Measurements from ENCODE around the gene FAT4.

Gene FAT4

DNA sequence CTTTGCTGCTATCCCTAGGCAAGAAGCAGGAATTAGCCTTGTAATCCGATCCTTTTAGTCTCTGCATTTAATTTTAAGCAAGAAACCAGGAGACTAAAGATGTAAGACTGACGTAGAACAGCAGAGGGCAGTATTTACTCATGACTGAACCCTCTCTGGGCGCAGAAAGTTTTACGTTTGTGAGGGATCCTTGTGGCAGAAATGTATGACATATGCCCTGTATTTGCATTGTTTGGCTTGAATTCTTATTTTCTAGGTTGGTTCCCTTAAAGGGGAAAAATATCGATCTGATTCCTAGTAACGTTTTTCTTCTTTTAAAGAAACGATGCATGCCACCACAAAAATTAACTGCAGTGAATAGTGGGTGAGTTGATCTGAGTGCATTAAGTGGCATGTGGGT, 1.3 kb upstream of the FAT4 start:
- peak; percentile 89 for DNase-seq (ENCODE audit: low spot score)
- Histone ChIP-seq H3K9ac (ENCODE audit: low read depth, low read length, poor library complexity) (no peak overlapping the region), H3K18ac (ENCODE audit: low read length) (no peak overlapping the region), H2BK12ac (ENCODE audit: low read length) (no peak overlapping the region), H2AK5ac (ENCODE audit: low read depth, low read length) (no peak overlapping the region), H3K9me3 (replicated peaks in 1 of 2; ENCODE audit: control insufficient read depth in 2 of 2, insufficient read depth in 1 of 2, low read depth in 1 of 2, low read length in 2 of 2) (peaks cover 0 to 18% of the 10 kb centered on the region in 2 donors), H3K23ac (ENCODE audit: low read depth, low read length, poor library complexity) (no peak overlapping the region), H4K8ac (ENCODE audit: low read depth, low read length) (no peak overlapping the region), H3K4me1 (ENCODE audit: control insufficient read depth in 2 of 2, insufficient read depth in 1 of 2, low read depth in 1 of 2, low read length in 2 of 2) (peaks cover 2 to 6% of the 10 kb centered on the region in 2 donors), H3K36me3 (replicated peaks in 1 of 2; ENCODE audit: control insufficient read depth in 2 of 2, insufficient read depth in 2 of 2, low read length in 2 of 2) (peaks cover 0 to 17% of the 10 kb centered on the region in 2 donors), H3K14ac (ENCODE audit: low read length) (no peak overlapping the region), H2BK15ac (ENCODE audit: low read length) (no peak overlapping the region), H3K27ac (replicated peaks; ENCODE audit: low read length) (no peak overlapping the region), H3K79me1 (ENCODE audit: low read depth, low read length) (peaks cover 3% of the 10 kb centered on the region), H3K27me3 (ENCODE audit: control insufficient read depth in 3 of 3, insufficient read depth in 3 of 3, low read depth in 1 of 3, low read length in 3 of 3) (peaks cover 0 to 12% (median 0%) of the 10 kb centered on the region in 3 experiments), H3K4ac (ENCODE audit: low read length) (no peak overlapping the region), H3K4me3 (ENCODE audit: low read length in 2 of 2) (peak overlapping the region in 1 of 2 donors; percentile 83), H4K91ac (ENCODE audit: low read depth, low read length, poor library complexity) (no peak overlapping the region), H2BK5ac (ENCODE audit: low read length) (no peak overlapping the region), H2BK120ac (ENCODE audit: low read depth, low read length) (no peak overlapping the region), H3K4me2 (ENCODE audit: insufficient read depth, low read length, poor library complexity, severe bottlenecking) (no peak overlapping the region), H2AFZ (ENCODE audit: low read length) (peak overlapping the region; percentile 98)
- no CpG with 5 or more reads among the region's 7 CpGs for WGBS, 2 donors (ENCODE audit: extremely low coverage in 2 of 2, insufficient read length in 2 of 2, insufficient replicate concordance in 1 of 2)

DNA sequence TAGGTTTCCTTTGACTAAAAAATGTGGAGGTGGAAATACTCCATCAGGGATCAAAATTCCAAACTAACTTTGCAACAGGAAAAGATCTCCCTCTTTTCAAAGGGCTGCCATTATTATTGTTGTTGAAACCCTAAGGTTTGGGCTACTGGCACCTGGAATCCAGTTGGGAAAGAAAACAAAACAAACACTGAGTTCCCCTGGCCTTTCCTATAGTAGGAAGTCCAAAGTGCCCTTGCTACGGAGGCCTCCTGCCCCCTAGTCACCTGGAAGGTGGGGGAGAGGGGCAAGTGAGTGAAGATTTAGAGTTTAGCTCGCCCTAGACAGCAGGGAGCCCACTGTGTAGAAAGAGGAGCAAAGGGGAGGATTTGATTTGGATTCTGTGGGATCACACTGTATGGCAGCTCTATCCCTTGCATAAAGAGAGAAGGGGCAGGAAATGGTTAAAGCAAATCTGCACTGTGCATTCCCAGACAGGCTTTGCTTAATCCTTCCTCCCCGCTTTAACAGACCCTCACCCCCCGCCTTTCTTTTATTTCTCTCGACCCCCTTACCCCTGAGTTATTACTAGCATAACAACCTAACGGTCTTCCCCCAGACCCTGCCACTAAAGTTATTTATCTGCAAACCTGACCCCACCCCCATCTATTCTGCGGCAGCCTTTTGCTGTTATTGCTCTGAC, 627 bp upstream of the FAT4 start:
- Histone ChIP-seq H3K14ac (ENCODE audit: low read length) (no peak overlapping the region), H2BK5ac (ENCODE audit: low read length) (no peak overlapping the region), H3K18ac (ENCODE audit: low read length) (peak overlapping the region; percentile 70)

DNA sequence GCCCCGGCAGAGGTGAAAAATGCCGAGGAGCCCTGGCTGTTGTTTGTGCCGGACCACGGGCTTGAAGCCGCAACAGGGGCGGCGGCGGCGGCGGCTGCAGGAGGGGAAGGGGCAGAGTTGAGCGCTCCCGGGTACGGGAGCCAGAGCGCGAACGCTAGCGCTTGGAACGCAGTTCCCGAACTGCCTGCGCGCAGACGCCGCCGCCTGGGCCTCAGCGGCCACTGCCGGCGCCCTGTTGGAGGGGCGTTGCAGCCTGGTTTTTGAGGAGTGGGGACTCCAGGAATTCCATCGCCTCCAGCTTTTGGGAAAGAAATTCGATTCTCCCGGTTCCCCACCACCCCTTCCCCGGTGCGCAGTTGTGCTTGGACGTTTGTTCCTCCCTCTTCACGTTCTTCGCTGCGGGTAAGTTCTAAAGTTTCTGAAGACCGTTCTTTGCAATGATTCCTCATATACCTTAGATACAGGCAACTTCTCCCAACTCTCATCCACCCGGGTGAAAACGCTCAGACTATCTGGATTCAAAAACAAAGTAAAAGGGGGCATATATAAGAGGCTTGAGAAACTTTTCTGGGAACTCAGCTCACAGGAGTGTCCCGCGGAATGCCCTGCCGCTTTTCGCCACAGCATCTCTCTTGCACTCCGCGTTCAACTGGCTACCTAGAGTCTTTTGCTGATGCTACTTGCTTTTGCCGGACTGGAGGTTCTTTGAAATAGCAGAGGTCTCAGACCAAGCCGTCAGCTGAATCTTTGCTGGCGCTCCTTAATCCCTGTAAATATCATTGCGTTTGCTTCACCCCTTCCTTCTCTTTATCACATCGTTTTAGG, 1.0 kb downstream of the FAT4 start:
- H3K27me3 ChIP-seq (ENCODE audit: control insufficient read depth in 3 of 3, insufficient read depth in 3 of 3, low read depth in 1 of 3, low read length in 3 of 3), result peaks cover 0 to 12% (median 0%) of the 10 kb centered on the region in 3 experiments
- no peak overlapping the region for H4K8ac ChIP-seq (ENCODE audit: low read depth, low read length)
- H2BK120ac ChIP-seq (ENCODE audit: low read depth, low read length), result no peak overlapping the region
- peak overlapping the region; percentile 28 for H4K91ac ChIP-seq (ENCODE audit: low read depth, low read length, poor library complexity)
- peak overlapping the region; percentile 90 for H3K9ac ChIP-seq (ENCODE audit: low read depth, low read length, poor library complexity)
- H2BK5ac ChIP-seq (ENCODE audit: low read length), result peak overlapping the region; percentile 95
- H3K14ac ChIP-seq (ENCODE audit: low read length), result peak overlapping the region; percentile 87
- H3K23ac ChIP-seq (ENCODE audit: low read depth, low read length, poor library complexity), result no peak overlapping the region
- H2BK15ac ChIP-seq (ENCODE audit: low read length), result peak overlapping the region; percentile 24
- peaks cover 3% of the 10 kb centered on the region for H3K79me1 ChIP-seq (ENCODE audit: low read depth, low read length)
- peak overlapping the region; percentile 97 for H3K18ac ChIP-seq (ENCODE audit: low read length)
- peaks cover 2 to 6% of the 10 kb centered on the region in 2 donors for H3K4me1 ChIP-seq (ENCODE audit: control insufficient read depth in 2 of 2, insufficient read depth in 1 of 2, low read depth in 1 of 2, low read length in 2 of 2)
- peak overlapping the region; percentile 83 to 87 for H3K4me3 ChIP-seq (ENCODE audit: low read length in 2 of 2)
- DNase-seq (ENCODE audit: low spot score), result peak; percentile 66
- no peak overlapping the region for H2AK5ac ChIP-seq (ENCODE audit: low read depth, low read length)
- H2BK12ac ChIP-seq (ENCODE audit: low read length), result no peak overlapping the region
- no CpG with 5 or more reads among the region's 51 CpGs for WGBS, 2 donors (ENCODE audit: extremely low coverage in 2 of 2, insufficient read length in 2 of 2, insufficient replicate concordance in 1 of 2)
- H3K27ac ChIP-seq (replicated peaks; ENCODE audit: low read length), result peak overlapping the region; percentile 88
- no peak overlapping the region for H3K4ac ChIP-seq (ENCODE audit: low read length)
- peaks cover 0 to 38% of the 10 kb centered on the region in 2 donors for H3K36me3 ChIP-seq (replicated peaks in 1 of 2; ENCODE audit: control insufficient read depth in 2 of 2, insufficient read depth in 2 of 2, low read length in 2 of 2)
- peak overlapping the region; percentile 98 for H2AFZ ChIP-seq (ENCODE audit: low read length)
- H3K9me3 ChIP-seq (replicated peaks in 1 of 2; ENCODE audit: control insufficient read depth in 2 of 2, insufficient read depth in 1 of 2, low read depth in 1 of 2, low read length in 2 of 2), result peaks cover 0 to 33% of the 10 kb centered on the region in 2 donors
- peak overlapping the region; percentile 98 for H3K4me2 ChIP-seq (ENCODE audit: insufficient read depth, low read length, poor library complexity, severe bottlenecking)

More for the DNA sequence above, 627 bp upstream of the FAT4 start:
- no peak overlapping the region for H4K8ac ChIP-seq (ENCODE audit: low read depth, low read length)
- H4K91ac ChIP-seq (ENCODE audit: low read depth, low read length, poor library complexity), result no peak overlapping the region
- H2BK120ac ChIP-seq (ENCODE audit: low read depth, low read length), result no peak overlapping the region
- peak; percentile 48 for DNase-seq (ENCODE audit: low spot score)
- peak overlapping the region; percentile 98 for H2AFZ ChIP-seq (ENCODE audit: low read length)
- peak overlapping the region; percentile 16 for H2BK12ac ChIP-seq (ENCODE audit: low read length)
- peak overlapping the region; percentile 88 for H3K27ac ChIP-seq (replicated peaks; ENCODE audit: low read length)
- no peak overlapping the region for H3K23ac ChIP-seq (ENCODE audit: low read depth, low read length, poor library complexity)
- H3K36me3 ChIP-seq (replicated peaks in 1 of 2; ENCODE audit: control insufficient read depth in 2 of 2, insufficient read depth in 2 of 2, low read length in 2 of 2), result peaks cover 0 to 24% of the 10 kb centered on the region in 2 donors
- peaks cover 0 to 12% (median 0%) of the 10 kb centered on the region in 3 experiments for H3K27me3 ChIP-seq (ENCODE audit: control insufficient read depth in 3 of 3, insufficient read depth in 3 of 3, low read depth in 1 of 3, low read length in 3 of 3)
- H3K9me3 ChIP-seq (replicated peaks in 1 of 2; ENCODE audit: control insufficient read depth in 2 of 2, insufficient read depth in 1 of 2, low read depth in 1 of 2, low read length in 2 of 2), result peaks cover 0 to 24% of the 10 kb centered on the region in 2 donors
- no peak overlapping the region for H3K4ac ChIP-seq (ENCODE audit: low read length)
- H3K79me1 ChIP-seq (ENCODE audit: low read depth, low read length), result peaks cover 3% of the 10 kb centered on the region
- no peak overlapping the region for H2BK15ac ChIP-seq (ENCODE audit: low read length)
- H3K4me2 ChIP-seq (ENCODE audit: insufficient read depth, low read length, poor library complexity, severe bottlenecking), result peak overlapping the region; percentile 58
- peak overlapping the region; percentile 62 to 83 for H3K4me3 ChIP-seq (ENCODE audit: low read length in 2 of 2)
- no CpG with 5 or more reads among the region's 7 CpGs for WGBS, 2 donors (ENCODE audit: extremely low coverage in 2 of 2, insufficient read length in 2 of 2, insufficient replicate concordance in 1 of 2)
- H3K4me1 ChIP-seq (ENCODE audit: control insufficient read depth in 2 of 2, insufficient read depth in 1 of 2, low read depth in 1 of 2, low read length in 2 of 2), result peaks cover 2 to 6% of the 10 kb centered on the region in 2 donors
- no peak overlapping the region for H3K9ac ChIP-seq (ENCODE audit: low read depth, low read length, poor library complexity)
- no peak overlapping the region for H2AK5ac ChIP-seq (ENCODE audit: low read depth, low read length)

DNA sequence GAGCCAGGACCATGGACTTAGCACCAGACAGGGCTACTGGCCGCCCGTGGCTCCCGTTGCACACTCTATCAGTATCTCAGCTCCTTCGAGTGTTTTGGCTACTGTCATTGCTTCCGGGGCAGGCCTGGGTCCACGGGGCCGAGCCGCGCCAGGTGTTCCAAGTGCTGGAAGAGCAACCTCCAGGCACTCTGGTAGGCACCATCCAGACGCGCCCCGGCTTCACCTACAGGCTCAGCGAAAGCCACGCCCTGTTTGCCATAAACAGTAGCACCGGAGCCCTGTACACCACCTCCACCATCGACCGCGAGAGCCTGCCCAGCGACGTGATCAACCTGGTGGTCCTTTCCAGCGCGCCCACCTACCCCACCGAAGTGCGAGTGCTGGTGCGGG, 1.6 kb downstream of the FAT4 start:
- Histone ChIP-seq H3K79me1 (ENCODE audit: low read depth, low read length) (peaks cover 3% of the 10 kb centered on the region), H3K4me3 (ENCODE audit: low read length in 2 of 2) (peak overlapping the region; percentile 83 to 87), H3K9ac (ENCODE audit: low read depth, low read length, poor library complexity) (peak overlapping the region; percentile 83), H2BK12ac (ENCODE audit: low read length) (no peak overlapping the region), H3K9me3 (replicated peaks in 1 of 2; ENCODE audit: control insufficient read depth in 2 of 2, insufficient read depth in 1 of 2, low read depth in 1 of 2, low read length in 2 of 2) (peaks cover 0 to 37% of the 10 kb centered on the region in 2 donors), H3K27ac (replicated peaks; ENCODE audit: low read length) (no peak overlapping the region), H4K91ac (ENCODE audit: low read depth, low read length, poor library complexity) (no peak overlapping the region), H3K36me3 (replicated peaks in 1 of 2; ENCODE audit: control insufficient read depth in 2 of 2, insufficient read depth in 2 of 2, low read length in 2 of 2) (peaks cover 0 to 44% of the 10 kb centered on the region in 2 donors), H3K4me2 (ENCODE audit: insufficient read depth, low read length, poor library complexity, severe bottlenecking) (peak overlapping the region; percentile 98), H2BK5ac (ENCODE audit: low read length) (no peak overlapping the region), H3K27me3 (ENCODE audit: control insufficient read depth in 3 of 3, insufficient read depth in 3 of 3, low read depth in 1 of 3, low read length in 3 of 3) (peaks cover 0 to 12% (median 0%) of the 10 kb centered on the region in 3 experiments), H2BK120ac (ENCODE audit: low read depth, low read length) (no peak overlapping the region), H2AK5ac (ENCODE audit: low read depth, low read length) (peak overlapping the region; percentile 81), H3K23ac (ENCODE audit: low read depth, low read length, poor library complexity) (peak overlapping the region; percentile 67), H3K18ac (ENCODE audit: low read length) (peak overlapping the region; percentile 72), H2BK15ac (ENCODE audit: low read length) (no peak overlapping the region), H2AFZ (ENCODE audit: low read length) (peak overlapping the region; percentile 98), H4K8ac (ENCODE audit: low read depth, low read length) (no peak overlapping the region), H3K14ac (ENCODE audit: low read length) (peak overlapping the region; percentile 87), H3K4me1 (ENCODE audit: control insufficient read depth in 2 of 2, insufficient read depth in 1 of 2, low read depth in 1 of 2, low read length in 2 of 2) (peaks cover 2 to 6% of the 10 kb centered on the region in 2 donors), H3K4ac (ENCODE audit: low read length) (no peak overlapping the region)
- peak; percentile 6 for DNase-seq (ENCODE audit: low spot score)
- WGBS, 2 donors (ENCODE audit: extremely low coverage in 2 of 2, insufficient read length in 2 of 2, insufficient replicate concordance in 1 of 2), result no CpG with 5 or more reads among the region's 25 CpGs
